ENCODE data around the gene FAM210B.

FAM210B gene

GRCh38 chr20:56348746-56349145, 10.0 kb upstream of the FAM210B start:
- no peak overlapping the region for H3K4me3 ChIP-seq (replicated peaks in 1 of 2; ENCODE audit: low read depth in 2 of 2, low read length in 2 of 2)
- TF ChIP-seq, protein P1, sequence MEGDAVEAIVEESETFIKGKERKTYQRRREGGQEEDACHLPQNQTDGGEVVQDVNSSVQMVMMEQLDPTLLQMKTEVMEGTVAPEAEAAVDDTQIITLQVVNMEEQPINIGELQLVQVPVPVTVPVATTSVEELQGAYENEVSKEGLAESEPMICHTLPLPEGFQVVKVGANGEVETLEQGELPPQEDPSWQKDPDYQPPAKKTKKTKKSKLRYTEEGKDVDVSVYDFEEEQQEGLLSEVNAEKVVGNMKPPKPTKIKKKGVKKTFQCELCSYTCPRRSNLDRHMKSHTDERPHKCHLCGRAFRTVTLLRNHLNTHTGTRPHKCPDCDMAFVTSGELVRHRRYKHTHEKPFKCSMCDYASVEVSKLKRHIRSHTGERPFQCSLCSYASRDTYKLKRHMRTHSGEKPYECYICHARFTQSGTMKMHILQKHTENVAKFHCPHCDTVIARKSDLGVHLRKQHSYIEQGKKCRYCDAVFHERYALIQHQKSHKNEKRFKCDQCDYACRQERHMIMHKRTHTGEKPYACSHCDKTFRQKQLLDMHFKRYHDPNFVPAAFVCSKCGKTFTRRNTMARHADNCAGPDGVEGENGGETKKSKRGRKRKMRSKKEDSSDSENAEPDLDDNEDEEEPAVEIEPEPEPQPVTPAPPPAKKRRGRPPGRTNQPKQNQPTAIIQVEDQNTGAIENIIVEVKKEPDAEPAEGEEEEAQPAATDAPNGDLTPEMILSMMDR (IDR thresholded peaks at IDR 0.05; ENCODE audit: low read depth, low read length): no peak
- DNase-seq (ENCODE audit: low read depth in 2 of 2): no peak

DNA sequence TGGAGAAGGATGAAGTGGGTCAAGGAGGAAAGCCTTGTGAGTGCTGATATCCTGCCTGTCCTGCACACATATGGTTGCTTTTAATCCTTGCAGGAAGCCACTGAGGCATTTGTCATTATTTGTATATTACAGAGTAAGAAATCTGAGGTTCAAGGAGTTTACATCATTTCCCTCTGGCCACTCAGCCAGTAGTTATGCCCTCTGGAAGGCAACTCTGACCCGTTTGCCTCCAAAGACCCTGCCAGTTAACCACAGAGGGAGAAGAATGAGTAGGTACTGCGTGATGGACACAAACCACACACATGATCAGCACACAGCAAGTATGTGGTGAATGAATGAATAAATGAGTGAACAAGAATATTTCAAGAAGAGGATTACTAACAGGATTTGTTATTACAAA, 7.9 kb upstream of the FAM210B start:
- TF ChIP-seq, protein P1 (IDR thresholded peaks at IDR 0.05; ENCODE audit: low read depth, low read length): no peak
- no peak for DNase-seq (ENCODE audit: low read depth in 2 of 2)

GRCh38 chr20:56352345-56353055, 6.3 kb upstream of the FAM210B start:
- TF ChIP-seq, protein P1 (IDR thresholded peaks at IDR 0.05; ENCODE audit: low read depth, low read length): no peak
- no peak overlapping the region for H3K4me3 ChIP-seq (replicated peaks in 1 of 2; ENCODE audit: low read depth in 2 of 2, low read length in 2 of 2)
- DNase-seq (ENCODE audit: low read depth in 2 of 2): no peak

More for the DNA sequence above, 7.9 kb upstream of the FAM210B start:
- H3K4me3 ChIP-seq (replicated peaks in 1 of 2; ENCODE audit: low read depth in 2 of 2, low read length in 2 of 2): no peak overlapping the region

DNA sequence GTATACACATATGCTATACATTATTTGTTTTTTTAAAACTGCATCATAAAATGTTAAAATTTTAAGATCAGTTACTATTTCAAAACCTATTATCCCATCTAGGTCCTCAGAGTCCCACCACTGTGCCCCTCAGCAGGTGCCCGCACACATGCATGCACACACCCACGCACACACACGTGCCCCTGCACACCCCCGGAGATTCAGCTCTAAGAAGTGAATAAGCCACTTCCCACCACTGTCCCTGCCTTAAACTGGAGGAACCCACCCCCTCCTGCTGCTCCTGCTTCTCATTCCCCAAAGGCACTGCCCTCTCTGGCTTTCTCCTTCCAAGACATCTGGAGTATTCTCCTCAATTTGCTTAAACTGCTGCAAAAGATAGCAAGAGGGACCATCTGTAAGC, 5.4 kb upstream of the FAM210B start:
- no peak for DNase-seq (ENCODE audit: low read depth in 2 of 2)
- TF ChIP-seq, protein P1 (IDR thresholded peaks at IDR 0.05; ENCODE audit: low read depth, low read length): no peak
- no peak overlapping the region for H3K4me3 ChIP-seq (replicated peaks in 1 of 2; ENCODE audit: low read depth in 2 of 2, low read length in 2 of 2)

GRCh38 chr20:56358070-56358469, 704 bp upstream of the FAM210B start:
- TF ChIP-seq, protein P1 (IDR thresholded peaks at IDR 0.05; ENCODE audit: low read depth, low read length): no peak
- DNase-seq (ENCODE audit: low read depth in 2 of 2): no peak
- no peak overlapping the region for H3K4me3 ChIP-seq (replicated peaks in 1 of 2; ENCODE audit: low read depth in 2 of 2, low read length in 2 of 2)

GRCh38 chr20:56359212-56360132, 698 bp downstream of the FAM210B start:
- peak overlapping the region; percentile 84 to 85 for H3K4me3 ChIP-seq (replicated peaks in 1 of 2; ENCODE audit: low read depth in 2 of 2, low read length in 2 of 2)
- peak; percentile 74 to 80 for DNase-seq (ENCODE audit: low read depth in 2 of 2)
- TF ChIP-seq, protein P1 (IDR thresholded peaks at IDR 0.05; ENCODE audit: low read depth, low read length): no peak
